KOPT-K1 (cell line): ENCODE measurements around the gene AQP10.
A peak's percentile ranks its signal among the peaks of the same experiment; 100 is the strongest.
"Not testable (repeated sequence)": the region's sequence is repeated elsewhere in the genome, so short reads cannot be mapped to it uniquely, and the experiment has no call there.

ENCODE experiments used
- H3K27ac ChIP-seq: fragments of 200-600 bp; sonication (generic); 2 replicates; pipeline ENCODE4 v1.5.1; 2016; ENCODE audit warnings: antibody characterized with exemption, mild to moderate bottlenecking, low read depth, low read length; ENCODE audit not compliant: poor library complexity, severe bottlenecking
- H3K36me3 ChIP-seq: fragments of 200-600 bp; sonication (generic); 2 replicates; pipeline ENCODE4 v1.5.1; 2017; ENCODE audit warnings: antibody characterized with exemption, mild to moderate bottlenecking, low read length, moderate library complexity; ENCODE audit not compliant: insufficient read depth
- H3K9me3 ChIP-seq: fragments of 200-600 bp; sonication (generic); 2 replicates; pipeline ENCODE4 v1.5.1; 2017; ENCODE audit warnings: antibody characterized with exemption, low read length, mild to moderate bottlenecking; ENCODE audit not compliant: insufficient read depth, poor library complexity, severe bottlenecking

AQP10 gene

GRCh38 chr1:154312229-154313065 lies 8.4 kb upstream of the AQP10 start:
- not testable (repeated sequence) for H3K27ac ChIP-seq, H3K36me3 ChIP-seq
- H3K9me3 ChIP-seq = peaks cover 26% of the 10 kb centered on the region

GRCh38 chr1:154313066-154313356 lies 7.9 kb upstream of the AQP10 start:
- peaks cover 32% of the 10 kb centered on the region for H3K9me3 ChIP-seq

DNA sequence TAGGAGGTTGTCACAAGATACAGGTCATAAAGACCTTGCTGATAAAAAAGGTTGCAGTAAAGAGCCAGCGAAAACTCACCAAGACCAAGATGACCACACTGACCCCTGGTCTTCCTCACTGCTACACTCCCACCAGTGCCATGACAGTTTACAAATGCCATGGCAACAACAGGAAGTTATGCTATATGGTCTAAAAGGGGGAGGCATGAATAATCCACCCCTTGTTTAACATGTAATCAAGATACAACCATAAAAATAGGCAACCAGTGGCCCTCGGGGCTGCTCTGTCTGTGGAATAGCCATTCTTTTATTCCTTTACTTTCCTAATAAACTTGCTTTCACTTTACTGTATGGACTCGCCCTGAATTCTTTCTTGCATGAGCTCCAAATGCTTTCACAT lies 6.7 kb upstream of the AQP10 start:
- H3K9me3 ChIP-seq = peaks cover 37% of the 10 kb centered on the region
- not testable (repeated sequence) for H3K36me3 ChIP-seq, H3K27ac ChIP-seq

More at GRCh38 chr1:154313066-154313356, 7.9 kb upstream of the AQP10 start:
- Histone ChIP-seq H3K36me3 (no peaks in the 10 kb centered on the region), H3K27ac (no peak overlapping the region)

DNA sequence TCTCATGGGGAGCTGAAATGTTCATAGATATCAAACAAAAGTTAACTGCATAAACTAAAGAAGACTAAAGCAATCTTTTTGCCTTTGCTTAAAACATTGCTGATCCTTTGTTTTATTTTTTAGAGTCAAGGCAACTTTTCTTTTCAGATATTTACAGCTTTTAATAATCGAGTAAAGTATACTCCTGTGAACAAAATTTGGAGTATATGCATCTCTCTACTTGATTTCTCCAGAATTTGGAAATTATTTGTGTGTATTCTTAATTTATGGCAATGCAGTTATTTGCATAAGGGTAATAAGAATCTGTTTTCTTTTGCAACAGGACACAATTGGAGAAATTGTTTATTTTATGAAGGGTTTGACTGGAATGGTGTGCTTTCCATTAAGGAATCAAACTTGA lies 4.2 kb upstream of the AQP10 start:
- H3K27ac ChIP-seq = no peak overlapping the region
- H3K36me3 ChIP-seq = no peaks in the 10 kb centered on the region
- H3K9me3 ChIP-seq = peaks cover 34% of the 10 kb centered on the region

DNA sequence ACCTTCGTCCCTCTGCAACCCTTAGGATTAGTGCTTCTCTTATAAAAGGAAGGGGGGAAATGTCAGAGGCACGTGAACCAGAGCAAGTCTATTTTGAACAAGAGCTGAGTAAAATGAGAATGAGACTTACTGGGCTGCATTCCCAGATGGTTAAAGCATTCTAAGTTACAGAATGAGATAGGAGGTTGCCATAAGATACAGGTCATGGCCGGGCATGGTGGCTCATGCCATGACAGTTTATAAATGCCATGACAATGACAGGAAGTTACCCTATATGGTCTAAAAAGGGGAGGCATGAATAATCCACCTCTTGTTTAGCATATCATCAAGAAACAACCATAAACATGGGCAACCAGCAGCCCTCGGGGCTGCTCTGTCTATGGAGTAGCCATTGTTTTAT lies 2.5 kb upstream of the AQP10 start:
- Histone ChIP-seq H3K27ac (no peak overlapping the region), H3K9me3 (peaks cover 34% of the 10 kb centered on the region), H3K36me3 (no peaks in the 10 kb centered on the region)

GRCh38 chr1:154321609-154321934 lies 679 bp downstream of the AQP10 start:
- not testable (repeated sequence) for H3K27ac ChIP-seq, H3K36me3 ChIP-seq
- peaks cover 20% of the 10 kb centered on the region for H3K9me3 ChIP-seq

DNA sequence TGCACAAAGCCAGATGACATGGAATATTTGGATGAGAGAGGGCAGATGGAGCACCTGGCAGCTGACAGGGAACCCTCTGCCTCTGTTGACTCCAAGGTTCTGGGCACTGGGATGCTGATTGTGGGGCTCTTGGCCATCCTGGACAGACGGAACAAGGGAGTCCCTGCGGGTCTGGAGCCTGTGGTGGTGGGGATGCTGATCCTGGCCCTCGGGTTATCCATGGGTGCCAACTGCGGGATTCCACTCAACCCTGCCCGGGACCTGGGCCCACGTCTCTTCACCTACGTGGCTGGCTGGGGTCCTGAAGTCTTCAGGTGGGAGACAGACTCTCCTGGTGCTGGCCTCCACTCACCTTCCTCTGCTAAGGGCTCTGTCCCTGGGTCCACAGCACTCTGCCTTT lies 2.6 kb downstream of the AQP10 start:
- Histone ChIP-seq H3K27ac (no peak overlapping the region), H3K9me3 (peaks cover under 1% of the 10 kb centered on the region), H3K36me3 (no peaks in the 10 kb centered on the region)

DNA sequence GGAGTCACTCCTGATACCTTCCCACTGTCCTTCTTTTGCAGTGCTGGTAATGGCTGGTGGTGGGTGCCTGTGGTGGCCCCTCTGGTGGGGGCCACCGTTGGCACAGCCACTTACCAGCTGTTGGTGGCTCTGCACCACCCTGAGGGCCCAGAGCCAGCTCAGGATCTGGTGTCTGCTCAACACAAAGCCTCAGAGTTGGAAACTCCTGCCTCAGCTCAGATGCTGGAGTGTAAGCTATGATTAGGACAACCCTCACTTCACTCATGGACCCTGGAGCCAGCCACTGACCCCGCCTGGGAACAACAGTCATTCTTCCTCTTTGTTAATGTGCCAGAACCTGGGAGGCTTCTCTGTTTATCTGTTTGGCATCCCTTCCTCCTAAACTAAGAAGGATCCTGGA lies 3.3 kb downstream of the AQP10 start:
- Histone ChIP-seq H3K9me3 (no peaks in the 10 kb centered on the region), H3K27ac (no peak overlapping the region), H3K36me3 (no peaks in the 10 kb centered on the region)

- Histone ChIP-seq H3K9me3 (no peaks in the 10 kb centered on the region), H3K27ac (peak within 1 kb of the TSS; percentile 82), H3K36me3 (peaks cover 6% of the 10 kb centered on the region; the same call in 1 of the 2 replicates)
Measured at GRCh38 chr1:154324669-154325582, 4.0 kb downstream of the AQP10 start, which contains the start of gene ATP8B2. Gene ATP8B2, plus strand, starts transcription at chr1:154325525. Its CDS starts 2,617 bp downstream, at chr1:154328142.

DNA sequence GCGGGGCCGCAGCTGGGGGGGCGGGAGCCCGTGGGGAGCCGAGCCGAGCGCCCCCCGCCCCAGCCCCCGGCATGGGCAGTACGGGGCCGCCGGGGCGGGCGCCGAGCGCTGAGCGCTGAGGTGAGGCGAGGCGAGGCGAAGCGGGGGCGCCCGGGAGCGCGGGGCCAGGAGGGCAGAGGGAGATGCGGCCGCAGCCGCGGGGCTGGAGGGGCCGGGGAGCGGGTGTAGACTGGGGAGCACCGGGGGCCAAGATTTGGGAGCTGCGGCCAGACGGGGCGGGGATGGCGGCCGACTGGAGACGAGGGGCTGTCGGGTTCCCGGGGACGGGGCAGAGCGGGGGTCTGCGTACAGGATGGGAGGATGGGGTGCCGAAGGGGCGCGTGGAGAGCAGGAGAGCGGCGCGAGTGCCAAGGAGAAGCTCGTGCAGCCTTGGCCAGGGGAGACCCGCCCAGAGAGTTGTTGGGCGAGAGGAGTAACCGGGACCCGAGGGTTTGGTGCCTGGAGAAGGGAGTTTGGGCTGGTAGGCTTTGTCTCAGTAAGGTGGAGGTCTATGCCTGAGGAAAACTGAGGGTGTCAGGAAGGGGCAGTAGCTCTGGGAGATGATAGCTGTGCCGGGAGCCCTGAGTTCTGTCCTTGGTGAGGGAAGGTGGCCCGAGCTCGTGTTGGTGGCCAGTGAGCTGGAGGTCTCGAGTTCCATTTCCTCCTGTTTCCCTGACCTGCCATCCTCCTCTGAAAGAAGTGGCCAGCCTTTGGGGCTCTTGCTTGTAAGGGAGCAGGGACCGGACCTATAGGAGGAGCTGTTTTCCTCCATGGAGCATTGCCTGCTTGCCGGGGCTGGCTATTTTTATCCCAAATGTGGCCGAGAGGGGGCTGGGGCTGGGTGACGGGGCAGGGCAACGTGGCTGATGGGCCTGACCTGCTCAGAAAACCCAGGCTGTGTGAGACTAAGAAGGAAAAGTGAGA lies 5.0 kb downstream of the AQP10 start:
- Histone ChIP-seq H3K9me3 (no peaks in the 10 kb centered on the region), H3K27ac (peak overlapping the region; percentile 82), H3K36me3 (peaks cover 15% of the 10 kb centered on the region; the same call in 1 of the 2 replicates)

DNA sequence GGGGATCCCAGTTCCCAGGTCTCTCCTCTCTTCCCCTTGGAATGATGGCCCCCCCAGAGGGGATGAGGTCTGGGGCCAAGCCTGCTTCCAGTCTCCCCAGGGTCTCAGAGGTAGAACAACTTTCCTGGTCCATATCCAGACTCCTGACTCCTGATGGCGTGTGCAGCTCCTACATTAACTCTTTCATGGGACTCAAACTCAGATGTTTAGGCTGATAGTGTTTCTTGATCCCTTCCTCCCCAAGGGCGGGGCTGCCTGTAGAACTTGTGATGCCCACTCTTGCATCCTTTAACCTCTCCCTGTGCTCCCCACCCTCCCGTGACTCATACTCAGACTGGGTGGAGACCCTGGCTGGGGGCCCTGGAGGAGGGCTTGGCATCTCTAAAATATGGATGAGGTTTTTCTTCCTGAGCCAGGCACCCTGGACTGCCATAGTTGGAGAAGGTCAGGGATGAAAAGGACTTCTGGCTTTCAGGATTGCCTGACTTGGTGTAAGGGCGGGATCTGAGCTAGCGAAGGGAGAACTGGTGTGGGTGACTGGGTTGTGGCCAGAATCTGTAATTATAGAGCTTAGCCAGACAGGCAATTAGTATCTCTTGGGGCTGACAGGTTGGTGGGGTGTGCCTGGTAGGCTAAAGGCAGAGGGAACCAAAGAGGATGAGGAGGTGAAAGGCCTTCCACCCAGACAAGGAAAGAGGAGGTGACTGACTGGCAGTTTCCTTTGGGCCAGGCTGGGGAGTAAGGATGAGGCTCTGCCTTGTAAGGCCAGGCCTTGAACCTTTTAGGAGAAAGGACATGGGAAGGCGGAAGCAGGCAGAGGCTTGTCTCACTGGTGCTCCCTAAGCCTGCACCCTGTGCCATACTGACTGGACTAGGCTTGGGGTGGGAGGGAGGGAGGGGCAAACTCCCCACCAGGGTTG lies 5.9 kb downstream of the AQP10 start:
- H3K9me3 ChIP-seq = no peaks in the 10 kb centered on the region
- peaks cover 24% of the 10 kb centered on the region for H3K36me3 ChIP-seq
- H3K27ac ChIP-seq = peak overlapping the region; percentile 82

DNA sequence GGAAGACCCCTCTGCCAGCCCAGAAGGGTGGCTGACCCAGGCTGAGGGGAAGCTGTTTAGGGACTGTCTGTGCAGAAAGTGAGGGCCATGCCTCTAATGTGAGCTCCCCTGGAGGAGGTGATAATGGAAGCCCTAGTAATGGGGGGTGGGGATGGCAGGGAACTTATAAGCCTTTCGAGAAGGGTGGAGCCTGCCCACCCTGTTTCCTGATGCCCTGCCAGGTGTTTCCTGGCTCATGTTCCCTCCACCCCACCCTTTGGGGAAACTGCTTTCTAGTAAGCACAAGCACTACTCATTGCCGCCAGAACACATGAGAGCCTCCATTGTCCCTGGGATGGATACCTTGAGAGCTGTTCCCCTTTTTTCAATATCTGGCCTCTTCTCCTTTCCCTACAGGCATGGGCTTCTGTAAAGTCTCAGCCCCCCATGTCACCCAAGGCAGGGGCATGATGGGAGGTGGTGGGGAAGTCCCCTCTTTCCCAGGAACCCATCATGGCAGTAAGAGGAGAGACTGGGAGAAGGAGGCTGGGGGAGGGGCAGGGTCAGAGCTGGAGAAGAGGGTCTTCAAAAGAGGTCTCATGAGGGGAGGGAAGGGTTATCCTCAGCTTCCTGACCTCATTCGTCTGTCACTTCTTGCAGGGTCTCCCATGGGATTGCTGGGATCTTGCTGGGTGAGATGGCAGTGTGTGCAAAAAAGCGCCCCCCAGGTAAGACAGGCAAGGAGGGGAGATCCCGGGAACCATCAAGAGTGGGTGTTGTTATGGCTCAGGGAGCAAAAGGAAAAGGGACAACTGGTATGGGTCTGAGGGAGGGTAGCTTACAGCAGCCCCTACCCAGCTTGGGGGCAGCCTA lies 6.8 kb downstream of the AQP10 start:
- H3K27ac ChIP-seq = peak overlapping the region; percentile 82

More for the DNA sequence above, 6.8 kb downstream of the AQP10 start:
- Histone ChIP-seq H3K9me3 (no peaks in the 10 kb centered on the region), H3K36me3 (peaks cover 33% of the 10 kb centered on the region)
